Stimulated activated CD4-positive, alpha-beta T cell treated with anti-CD3 and anti-CD28 coated beads, Interleukin-15, amount 100 ng/mL, for 24 hours (primary cell): Measurements from ENCODE around the gene TTLL10.

Experiments used
- DNase-seq: peaks from one replicate; pipeline ENCODE4 v3.0.0-alpha.2; 2020

The TTLL10 gene

DNA sequence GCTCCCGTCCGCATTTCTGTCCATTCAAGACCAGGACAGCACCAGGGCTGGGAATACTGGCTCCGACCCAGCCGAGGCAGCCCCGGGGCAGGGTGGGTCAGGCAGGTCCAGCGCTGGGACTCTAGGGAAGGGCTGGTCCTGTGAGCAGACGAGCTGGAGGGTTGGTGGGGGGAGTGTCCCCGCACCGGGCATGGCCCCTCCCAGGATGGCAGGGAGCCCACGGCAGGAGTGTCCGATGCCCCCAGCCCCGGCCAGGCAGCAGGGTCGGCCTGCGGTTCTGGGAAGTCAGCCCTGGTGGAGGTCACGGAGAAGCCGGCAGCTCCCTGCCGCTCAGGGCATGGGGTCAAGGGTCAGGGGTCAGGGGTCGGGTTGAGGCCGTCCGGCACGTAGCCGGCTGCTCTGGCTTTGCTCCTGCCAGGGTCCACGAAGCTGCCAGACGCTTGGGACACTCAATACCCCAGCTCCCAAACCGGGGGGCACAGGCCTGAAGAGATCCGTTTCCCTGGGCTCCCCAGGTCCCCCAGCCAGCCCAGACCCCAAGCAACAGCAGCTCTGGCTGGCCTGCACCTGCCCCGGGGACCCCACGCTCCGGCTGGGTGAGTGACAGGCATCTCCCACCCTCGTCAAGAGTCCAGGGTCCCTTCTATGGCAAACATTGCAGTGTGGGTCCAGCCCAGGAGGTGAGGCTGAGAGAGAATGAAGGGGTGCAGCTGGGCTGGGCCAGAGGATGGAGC lies 66.1 kb downstream of the TTLL10 start:
- no peak for DNase-seq

DNA sequence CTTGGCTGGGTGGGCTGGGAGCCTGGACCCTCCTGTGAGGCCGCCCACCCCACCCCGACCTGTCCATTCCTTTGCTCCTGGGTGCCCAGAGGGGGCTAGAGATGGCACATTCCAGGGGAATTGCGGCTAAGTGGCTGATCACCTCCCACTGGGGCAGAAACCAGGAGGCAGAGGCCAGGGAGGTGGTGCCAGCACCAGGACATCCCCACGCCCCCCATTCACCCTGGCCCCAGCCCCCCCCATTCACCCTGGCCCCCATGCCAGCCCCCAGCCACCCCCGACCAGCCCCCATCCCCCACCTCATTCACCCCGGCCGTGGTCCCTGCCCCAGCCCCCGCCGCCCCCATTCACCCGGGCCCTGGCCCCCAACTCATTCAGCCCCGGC lies 66.7 kb downstream of the TTLL10 start:
- DNase-seq = no peak

DNA sequence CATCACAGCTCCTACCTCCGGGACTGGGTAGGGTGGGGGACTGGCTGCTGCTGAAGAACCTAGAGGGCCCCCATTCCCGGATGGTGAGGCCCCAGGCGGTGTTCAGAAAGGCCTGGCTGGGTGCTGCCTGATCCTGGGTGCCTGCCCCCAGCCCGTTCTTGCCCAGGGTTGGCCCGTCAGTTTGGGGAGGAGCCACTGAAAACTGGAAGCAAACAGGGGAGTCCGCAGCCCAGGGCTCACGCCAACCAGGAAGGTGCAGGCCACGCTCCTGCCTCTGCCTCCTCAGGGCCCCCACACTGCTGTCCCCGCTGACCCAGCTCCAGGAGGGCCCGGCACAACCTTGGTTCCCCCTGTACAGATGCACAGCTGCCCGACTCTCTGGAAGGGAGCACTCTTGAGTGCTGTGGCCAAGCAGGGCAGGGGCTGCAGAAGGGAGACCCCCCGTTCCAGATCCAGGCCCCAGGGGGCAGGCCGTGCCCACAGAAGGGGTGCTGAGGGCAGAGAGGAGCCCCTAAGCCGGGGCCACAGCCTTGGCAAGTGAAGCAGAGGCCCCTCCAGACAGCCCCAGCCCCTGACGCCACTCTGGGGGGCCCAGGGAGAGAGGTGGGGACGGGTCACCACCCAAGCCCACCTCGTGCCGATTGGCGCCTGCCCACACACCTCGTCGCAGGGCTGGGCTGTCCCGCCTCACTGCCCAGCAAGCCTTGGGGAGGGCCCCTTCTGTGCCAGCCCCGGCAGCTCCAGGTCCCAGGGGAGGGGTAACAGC lies 67.3 kb downstream of the TTLL10 start:
- DNase-seq = no peak

GRCh38 chr1:1241588-1242219 lies 68.0 kb downstream of the TTLL10 start:
- no peak for DNase-seq

GRCh38 chr1:1242461-1243265 lies 69.0 kb downstream of the TTLL10 start:
- DNase-seq = no peak

DNA sequence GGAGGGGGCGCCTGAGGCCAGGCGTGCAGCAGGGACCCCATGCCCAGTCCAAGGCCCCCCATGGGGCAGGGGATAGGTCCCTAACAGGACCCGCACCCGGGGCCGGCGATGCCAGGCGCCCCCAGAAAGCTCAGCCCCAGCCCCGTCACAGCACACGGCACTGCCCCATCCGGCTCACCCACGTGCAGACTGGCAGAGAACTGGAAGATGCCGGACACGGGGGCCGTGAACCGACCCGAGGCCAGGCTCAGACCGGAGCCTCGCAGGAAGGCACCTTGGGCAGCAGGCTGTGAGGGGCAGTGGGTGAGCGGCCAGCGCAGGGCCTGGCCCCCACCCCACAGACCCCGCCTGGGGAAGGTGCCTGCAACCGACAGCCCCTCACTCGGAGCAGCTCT lies 69.6 kb downstream of the TTLL10 start:
- DNase-seq = no peak

DNA sequence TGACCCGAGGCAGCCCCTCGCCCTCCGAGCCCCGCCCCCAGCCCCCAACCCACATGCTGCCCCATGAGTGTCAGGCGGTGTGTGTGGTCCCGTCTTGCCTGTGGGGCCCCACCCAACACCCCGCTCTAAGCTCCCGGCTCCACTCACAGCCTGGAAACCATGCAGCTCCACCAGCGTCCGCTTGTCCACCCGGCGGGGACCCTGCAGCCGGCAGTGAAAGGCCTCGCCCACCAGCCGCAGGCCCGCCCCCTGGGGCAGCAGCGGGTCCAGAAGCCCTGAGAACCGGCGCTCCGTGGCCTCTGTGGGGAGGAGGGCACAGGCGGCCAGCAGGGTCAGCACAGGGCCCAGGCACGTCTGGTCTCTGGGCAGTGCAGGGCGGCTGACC lies 70.1 kb downstream of the TTLL10 start:
- DNase-seq = no peak

DNA sequence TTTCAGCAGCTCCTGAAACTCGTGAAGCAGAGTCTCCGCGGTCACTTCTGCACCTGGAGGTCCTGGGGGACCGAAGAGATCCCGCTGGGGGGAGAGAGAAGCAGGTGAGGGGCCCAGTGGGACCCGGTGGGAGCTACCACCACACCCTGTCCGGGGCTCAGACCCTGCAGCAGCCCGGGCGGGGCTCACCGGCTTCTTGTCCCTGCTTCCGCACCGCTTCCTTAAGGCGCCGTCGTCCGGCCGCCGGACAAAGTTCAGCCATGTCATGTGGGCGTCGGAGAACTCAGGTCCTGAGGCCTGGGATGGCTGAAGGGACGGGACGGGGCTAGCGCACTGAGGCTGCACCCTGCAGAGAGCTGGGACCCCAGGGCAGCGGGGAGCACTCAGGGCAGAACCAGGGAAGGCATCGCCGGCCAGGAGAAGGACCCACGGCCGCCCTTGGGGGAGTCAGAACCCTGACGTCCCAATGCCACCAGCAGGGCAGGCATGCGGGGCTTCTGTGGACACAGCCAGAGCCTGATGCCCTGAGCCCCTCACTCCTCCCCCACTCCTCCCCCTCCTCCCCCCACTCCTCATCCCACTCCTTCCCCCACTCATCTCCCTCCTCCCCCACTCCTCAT lies 70.6 kb downstream of the TTLL10 start:
- DNase-seq = no peak

DNA sequence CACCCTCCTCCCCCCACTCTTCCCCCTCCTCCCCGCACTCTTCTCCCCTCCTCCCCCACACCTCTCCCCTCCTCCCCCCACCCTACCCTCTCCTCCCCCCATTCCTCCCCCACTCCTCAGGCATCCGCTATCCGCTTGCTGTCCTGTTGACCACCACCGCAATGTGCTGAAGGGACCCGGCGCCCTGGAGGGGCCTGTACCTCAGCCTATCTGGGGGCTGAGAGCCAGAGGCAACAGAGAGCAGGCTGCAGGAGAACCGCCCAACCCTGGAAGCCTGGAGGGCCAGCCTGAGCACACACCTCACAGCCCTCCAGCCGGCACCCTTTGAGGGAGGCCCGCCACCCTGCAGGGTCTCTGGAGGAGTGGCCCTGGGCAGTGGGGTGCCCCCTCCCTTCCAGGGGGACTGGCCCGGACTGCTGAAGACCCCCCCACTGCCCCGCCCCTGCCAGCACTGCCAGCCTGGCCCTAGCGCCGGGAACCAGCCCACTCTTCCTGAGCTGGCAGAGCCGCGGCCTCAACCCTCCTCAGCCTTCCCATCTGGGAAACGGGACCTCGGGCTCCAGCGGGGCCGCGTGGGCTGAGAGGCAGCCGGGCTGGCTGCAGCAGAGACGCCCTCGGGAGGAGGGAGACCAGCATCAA lies 71.6 kb downstream of the TTLL10 start:
- DNase-seq = no peak

GRCh38 chr1:1245817-1246576 lies 72.3 kb downstream of the TTLL10 start:
- no peak for DNase-seq

GRCh38 chr1:1246577-1247340 lies 73.1 kb downstream of the TTLL10 start, which contains the start of gene C1QTNF12:
Gene C1QTNF12 (minus strand): TSS chr1:1246722. CDS start chr1:1246690, 32 bp downstream.
- no peak for DNase-seq

DNA sequence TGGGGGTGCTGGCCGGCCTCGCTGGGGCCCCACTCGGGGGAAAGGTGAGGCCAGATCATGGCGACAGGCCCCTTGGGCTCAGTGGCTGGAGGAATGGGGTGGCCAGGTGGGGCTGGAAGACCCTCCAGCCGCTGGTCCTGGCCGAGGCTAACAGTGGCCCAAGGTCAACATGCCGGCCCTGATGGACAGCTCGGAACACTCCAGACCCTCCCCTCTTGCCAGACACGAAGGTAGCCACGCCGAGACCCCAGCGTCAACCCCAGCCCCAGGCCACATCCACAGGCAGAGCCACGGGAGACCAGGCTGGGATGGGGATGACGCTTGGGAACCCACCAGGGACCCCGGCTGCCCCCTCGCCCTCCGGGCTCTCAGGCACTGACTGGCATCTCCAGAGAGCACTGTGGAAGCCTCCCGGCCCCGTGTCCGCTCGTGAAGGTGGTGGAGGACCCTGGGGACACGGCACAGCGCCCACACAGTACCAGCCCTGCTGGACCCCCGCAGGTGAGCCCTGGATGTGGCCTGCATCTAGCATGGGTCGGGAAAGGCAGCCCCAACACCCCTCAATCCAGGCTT lies 73.7 kb downstream of the TTLL10 start:
- no peak for DNase-seq
